Measurements from ENCODE around the gene PLEKHG4.

PLEKHG4 gene

GRCh38 chr16:67283826-67284555 is 4.7 kb downstream of the PLEKHG4 start:
- in situ Hi-C loops (cut with MboI; ENCODE audit: low sequenced_read_pairs): no loop called here

- in situ Hi-C loops (cut with MboI; ENCODE audit: low sequenced_read_pairs): no loop called here
Measured at GRCh38 chr16:67284699-67285646, 5.6 kb downstream of the PLEKHG4 start.

GRCh38 chr16:67286441-67287235 is 7.3 kb downstream of the PLEKHG4 start:
- in situ Hi-C loops (cut with MboI; ENCODE audit: low sequenced_read_pairs): no loop called here

GRCh38 chr16:67287960-67288359 is 8.6 kb downstream of the PLEKHG4 start:
- in situ Hi-C loops (cut with MboI; ENCODE audit: low sequenced_read_pairs): no loop called here

- in situ Hi-C loops (cut with MboI; ENCODE audit: low sequenced_read_pairs): no loop called here
Measured at GRCh38 chr16:67291461-67291860, 12.1 kb downstream of the PLEKHG4 start.

GRCh38 chr16:67294171-67294757 is 14.9 kb downstream of the PLEKHG4 start:
- in situ Hi-C loops (cut with MboI; ENCODE audit: low sequenced_read_pairs): no loop called here

- in situ Hi-C loops (cut with MboI; ENCODE audit: low sequenced_read_pairs): no loop called here
Measured at GRCh38 chr16:67294938-67295361, 15.6 kb downstream of the PLEKHG4 start.

GRCh38 chr16:67296420-67296819 is 17.1 kb downstream of the PLEKHG4 start:
- in situ Hi-C loops (cut with MboI; ENCODE audit: low sequenced_read_pairs): no loop called here

- in situ Hi-C loops (cut with MboI; ENCODE audit: low sequenced_read_pairs): no loop called here
Measured at GRCh38 chr16:67298277-67298676, 18.9 kb downstream of the PLEKHG4 start.

- in situ Hi-C loops (cut with MboI; ENCODE audit: low sequenced_read_pairs): no loop called here
Measured at GRCh38 chr16:67299269-67299668, 19.9 kb downstream of the PLEKHG4 start.

- in situ Hi-C loops (cut with MboI; ENCODE audit: low sequenced_read_pairs): no loop called here
Measured at GRCh38 chr16:67301080-67301782, 21.9 kb downstream of the PLEKHG4 start.

GRCh38 chr16:67302076-67302475 is 22.7 kb downstream of the PLEKHG4 start:
- in situ Hi-C loops (cut with MboI; ENCODE audit: low sequenced_read_pairs): no loop called here

DNA sequence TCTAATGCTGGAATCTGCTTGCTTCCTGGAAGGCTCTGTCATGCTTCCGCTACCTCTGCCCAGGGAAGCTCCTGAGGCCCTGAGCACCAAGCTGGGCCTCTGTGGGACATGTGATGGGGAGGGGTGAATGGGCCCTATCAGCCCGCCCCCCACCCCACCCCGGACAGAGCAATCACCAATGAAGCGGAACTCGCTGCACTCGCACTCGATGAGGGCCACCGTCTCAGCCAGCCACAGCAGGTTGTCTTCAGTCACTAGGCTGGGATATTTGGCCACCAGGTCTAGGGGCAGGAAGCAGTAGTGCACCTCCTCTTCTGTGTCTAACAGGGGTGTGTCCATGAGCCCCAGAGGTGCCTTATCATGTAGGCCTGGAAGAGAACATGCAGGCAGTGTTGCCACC is 23.6 kb downstream of the PLEKHG4 start:
- in situ Hi-C loops (cut with MboI; ENCODE audit: low sequenced_read_pairs): no loop called here

DNA sequence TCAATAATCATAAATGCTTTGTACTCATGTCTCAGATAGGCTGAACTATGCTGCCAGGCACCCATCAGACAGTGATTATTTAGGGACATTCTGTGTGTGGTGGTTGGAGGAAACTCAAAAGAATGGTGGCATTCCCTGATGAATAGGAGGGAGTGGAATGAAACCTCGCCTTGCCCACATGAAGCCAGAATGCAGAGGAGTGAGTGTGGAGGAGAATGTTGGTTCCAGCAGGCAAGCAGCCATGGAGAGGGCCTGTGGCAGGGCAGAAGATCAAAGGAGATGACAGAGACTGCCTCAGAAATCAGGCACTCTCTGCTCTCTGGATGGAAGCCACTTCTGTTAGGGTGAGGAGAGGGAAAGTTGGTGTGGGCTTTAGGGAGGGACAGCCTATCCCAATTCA is 24.7 kb downstream of the PLEKHG4 start:
- in situ Hi-C loops (cut with MboI; ENCODE audit: low sequenced_read_pairs): no loop called here

DNA sequence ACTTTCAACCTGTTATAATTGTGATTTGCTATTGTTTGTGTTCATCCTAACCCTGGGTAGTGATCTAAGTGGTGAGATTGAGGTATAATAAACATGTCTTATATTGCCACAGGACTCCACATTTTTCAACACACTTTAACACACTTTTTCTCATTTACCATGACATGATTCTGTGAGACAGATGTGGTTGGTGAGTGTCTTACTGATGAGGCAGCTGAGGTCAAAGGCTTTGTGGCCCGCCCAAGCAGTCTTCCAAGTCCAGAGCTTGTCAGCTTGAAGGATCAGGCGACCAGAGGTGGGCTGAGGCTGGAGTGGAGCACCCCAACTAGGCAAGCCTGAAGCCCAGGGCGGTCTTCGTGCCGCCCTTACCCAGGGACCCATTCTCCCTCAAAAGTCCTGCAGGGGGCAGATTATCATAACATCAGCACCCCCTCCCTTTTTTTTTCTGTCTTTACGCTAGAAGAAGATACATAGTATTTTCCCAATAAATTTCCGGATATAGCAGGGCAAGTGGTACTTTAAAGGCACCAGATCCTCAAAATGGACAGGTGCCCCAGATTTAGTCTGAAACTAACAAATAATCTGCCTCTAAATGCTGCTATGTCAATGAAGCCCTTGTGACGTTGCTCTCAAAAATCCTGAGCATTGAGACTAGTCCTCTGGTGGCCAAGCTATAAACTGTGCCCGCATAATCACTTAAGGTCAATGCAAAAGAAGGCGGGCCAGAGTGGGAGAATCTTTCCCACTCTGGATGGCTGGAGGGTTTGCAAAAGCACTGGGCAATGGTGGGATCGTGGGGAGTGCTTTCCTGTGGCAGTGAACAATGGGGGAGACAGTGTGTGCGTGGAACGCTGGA is 26.1 kb downstream of the PLEKHG4 start:
- in situ Hi-C loops (cut with MboI; ENCODE audit: low sequenced_read_pairs): no loop called here

GRCh38 chr16:67310561-67310960 is 31.2 kb downstream of the PLEKHG4 start:
- in situ Hi-C loops (cut with MboI; ENCODE audit: low sequenced_read_pairs): no loop called here

DNA sequence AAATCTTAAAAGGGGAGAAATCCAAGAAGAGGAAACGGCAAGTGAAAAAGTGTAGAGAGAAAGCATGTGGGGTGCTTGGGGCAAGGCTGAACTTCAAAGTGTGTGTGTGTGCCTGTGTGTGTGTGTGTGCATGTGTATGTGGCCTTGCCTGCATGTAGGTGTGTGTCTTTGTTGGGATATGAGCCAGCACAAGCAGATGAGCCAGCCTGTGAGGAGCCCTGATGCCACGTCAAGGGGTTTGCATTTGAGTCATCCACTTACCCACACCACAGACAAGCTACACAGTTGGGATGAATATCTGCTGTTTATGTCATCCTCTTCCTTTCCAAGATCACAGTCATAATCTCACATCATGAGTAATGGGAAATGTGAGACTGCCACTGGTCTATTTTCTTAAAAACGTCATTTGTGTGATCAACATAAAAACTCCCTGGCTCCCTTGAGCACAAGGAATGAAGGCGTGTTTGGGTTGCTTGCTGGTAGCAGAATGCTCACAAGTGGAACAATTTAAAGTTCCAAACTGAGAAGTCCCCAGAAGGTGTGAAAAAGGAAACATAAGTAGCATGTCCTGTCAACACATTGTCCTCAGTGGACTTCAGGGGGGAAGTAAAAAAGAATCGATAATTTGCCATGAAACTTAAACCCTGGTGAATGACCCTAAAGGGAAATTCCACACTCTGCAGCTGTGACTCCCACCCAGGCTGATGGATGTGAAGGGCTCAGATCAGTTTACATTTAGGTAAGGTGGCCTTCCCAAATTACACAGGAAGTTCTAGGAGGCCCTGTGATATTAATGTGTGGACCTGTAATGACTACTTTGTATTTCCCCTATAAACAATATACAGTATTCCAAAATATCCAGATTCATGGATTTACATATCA is 32.5 kb downstream of the PLEKHG4 start:
- in situ Hi-C loops (cut with MboI; ENCODE audit: low sequenced_read_pairs): no loop called here

DNA sequence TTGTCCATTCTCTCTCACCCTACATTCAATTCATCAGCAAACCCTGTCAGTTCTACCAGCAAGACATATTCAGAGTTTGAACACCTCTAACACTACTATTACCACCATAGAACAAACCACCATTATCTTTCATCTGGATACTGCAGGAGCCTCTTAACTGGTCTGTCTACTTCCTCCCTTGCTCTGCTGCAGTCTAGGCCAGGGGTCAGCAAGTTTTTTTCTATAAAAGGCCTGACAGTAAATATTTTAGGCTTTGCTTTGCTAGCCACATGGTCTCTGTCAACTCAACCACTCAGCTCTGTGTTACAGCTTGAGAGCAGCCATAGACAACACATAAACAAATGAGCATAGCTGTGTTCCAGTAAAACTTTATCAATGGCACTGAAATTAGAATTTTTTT is 33.4 kb downstream of the PLEKHG4 start:
- in situ Hi-C loops (cut with MboI; ENCODE audit: low sequenced_read_pairs): no loop called here

Data from HL-60/S4 (cell line).